Measurements from ENCODE around the gene KIF11. TPM values are rescaled to one million over a fixed set of nuclear protein-coding genes. Genes with fewer than 3 reads are reported as not detected.
A peak's percentile ranks its signal among the peaks of the same experiment; 100 is the strongest.

Gene KIF11
- total and polyA plus RNA-seq, 9 of the 15 experiments (the other 6 are each of a cell fraction or from before 2014, with no cell fraction given), result 11.3 to 54.4 (median 29.2) TPM

DNA sequence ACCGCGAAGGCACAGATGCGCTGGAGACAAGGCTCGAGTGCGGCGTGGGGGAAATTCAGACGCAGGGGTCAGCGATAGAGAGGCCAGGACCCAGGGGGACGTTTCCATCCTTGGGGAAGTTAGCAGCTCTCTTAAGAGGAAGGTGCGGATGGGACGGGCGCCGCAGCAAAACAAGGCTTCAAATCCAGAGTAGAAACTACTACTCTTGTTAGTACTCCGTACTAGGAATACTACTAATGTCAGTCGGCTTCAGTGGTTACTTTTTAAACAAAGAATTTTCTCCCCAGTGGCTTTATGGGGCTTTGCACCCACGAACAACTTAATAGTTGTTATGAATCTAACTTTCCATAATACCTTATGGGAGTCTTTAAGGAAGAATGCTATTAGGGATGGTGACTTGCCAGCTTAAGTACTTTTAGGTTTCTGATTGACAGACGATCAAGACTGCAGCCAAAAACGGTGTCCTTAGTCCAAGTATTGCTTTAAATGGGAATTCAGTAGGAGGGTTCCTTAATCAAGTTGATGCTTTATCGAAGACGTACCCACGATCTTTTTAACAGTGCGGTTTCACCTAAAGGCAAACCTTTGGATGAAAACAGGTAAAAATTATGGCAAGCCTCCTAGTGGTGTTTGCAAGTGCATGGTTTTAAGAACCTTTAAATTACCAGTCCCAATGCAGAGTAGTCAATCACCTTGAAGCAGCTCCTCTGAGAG is 18.2 kb upstream of the KIF11 start (continued):
- TF ChIP-seq, protein P1, sequence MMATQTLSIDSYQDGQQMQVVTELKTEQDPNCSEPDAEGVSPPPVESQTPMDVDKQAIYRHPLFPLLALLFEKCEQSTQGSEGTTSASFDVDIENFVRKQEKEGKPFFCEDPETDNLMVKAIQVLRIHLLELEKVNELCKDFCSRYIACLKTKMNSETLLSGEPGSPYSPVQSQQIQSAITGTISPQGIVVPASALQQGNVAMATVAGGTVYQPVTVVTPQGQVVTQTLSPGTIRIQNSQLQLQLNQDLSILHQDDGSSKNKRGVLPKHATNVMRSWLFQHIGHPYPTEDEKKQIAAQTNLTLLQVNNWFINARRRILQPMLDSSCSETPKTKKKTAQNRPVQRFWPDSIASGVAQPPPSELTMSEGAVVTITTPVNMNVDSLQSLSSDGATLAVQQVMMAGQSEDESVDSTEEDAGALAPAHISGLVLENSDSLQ (IDR thresholded peaks at IDR 0.05), result peak; percentile 82
- TF ChIP-seq MAFG (tag; conservative IDR thresholded peaks at IDR 0.05) (no peak), ATF1 (CRISPR knock-in tag; IDR thresholded peaks at IDR 0.05) (no peak), ATF1 (tag; IDR thresholded peaks at IDR 0.05) (peak; percentile 35; the same call in 1 of the 2 replicates), HLTF (IDR thresholded peaks at IDR 0.05) (no peak), TEAD4 (IDR thresholded peaks at IDR 0.05; ENCODE audit: low read length) (no peak), TEAD4 (CRISPR knock-in tag; IDR thresholded peaks at IDR 0.05; ENCODE audit: borderline replicate concordance) (no peak), ZNF24 (IDR thresholded peaks at IDR 0.05) (no peak), SMARCC2 (IDR thresholded peaks at IDR 0.05; ENCODE audit: low read depth) (no peak), ZNF12 (CRISPR knock-in tag; IDR thresholded peaks at IDR 0.05) (no peak), ZNF140 (CRISPR knock-in tag; IDR thresholded peaks at IDR 0.05) (no peak), THRAP3 (IDR thresholded peaks at IDR 0.05; ENCODE audit: borderline replicate concordance) (no peak), PCBP2 (IDR thresholded peaks at IDR 0.05; ENCODE audit: low read depth, low read length, poor library complexity, severe bottlenecking) (no peak), ZFPM2 (CRISPR knock-in tag; IDR thresholded peaks at IDR 0.05) (no peak), POLR3A (IDR thresholded peaks at IDR 0.05; ENCODE audit: borderline replicate concordance, extremely low read depth, insufficient read depth, insufficient read length) (no peak), RUNX1 (IDR thresholded peaks at IDR 0.05; ENCODE audit: low read depth) (no peak), SAP30 (IDR thresholded peaks at IDR 0.05; ENCODE audit: borderline replicate concordance, insufficient read depth, low read depth, low read length, poor library complexity, severe bottlenecking) (no peak), NBN (IDR thresholded peaks at IDR 0.05; ENCODE audit: low read depth) (no peak)
- TF ChIP-seq, protein P2, sequence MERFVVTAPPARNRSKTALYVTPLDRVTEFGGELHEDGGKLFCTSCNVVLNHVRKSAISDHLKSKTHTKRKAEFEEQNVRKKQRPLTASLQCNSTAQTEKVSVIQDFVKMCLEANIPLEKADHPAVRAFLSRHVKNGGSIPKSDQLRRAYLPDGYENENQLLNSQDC (CRISPR knock-in tag; IDR thresholded peaks at IDR 0.05), result no peak
- TF ChIP-seq, protein P3, sequence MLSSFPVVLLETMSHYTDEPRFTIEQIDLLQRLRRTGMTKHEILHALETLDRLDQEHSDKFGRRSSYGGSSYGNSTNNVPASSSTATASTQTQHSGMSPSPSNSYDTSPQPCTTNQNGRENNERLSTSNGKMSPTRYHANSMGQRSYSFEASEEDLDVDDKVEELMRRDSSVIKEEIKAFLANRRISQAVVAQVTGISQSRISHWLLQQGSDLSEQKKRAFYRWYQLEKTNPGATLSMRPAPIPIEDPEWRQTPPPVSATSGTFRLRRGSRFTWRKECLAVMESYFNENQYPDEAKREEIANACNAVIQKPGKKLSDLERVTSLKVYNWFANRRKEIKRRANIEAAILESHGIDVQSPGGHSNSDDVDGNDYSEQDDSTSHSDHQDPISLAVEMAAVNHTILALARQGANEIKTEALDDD (IDR thresholded peaks at IDR 0.05), result peak; percentile 51
- TF ChIP-seq, protein P4, sequence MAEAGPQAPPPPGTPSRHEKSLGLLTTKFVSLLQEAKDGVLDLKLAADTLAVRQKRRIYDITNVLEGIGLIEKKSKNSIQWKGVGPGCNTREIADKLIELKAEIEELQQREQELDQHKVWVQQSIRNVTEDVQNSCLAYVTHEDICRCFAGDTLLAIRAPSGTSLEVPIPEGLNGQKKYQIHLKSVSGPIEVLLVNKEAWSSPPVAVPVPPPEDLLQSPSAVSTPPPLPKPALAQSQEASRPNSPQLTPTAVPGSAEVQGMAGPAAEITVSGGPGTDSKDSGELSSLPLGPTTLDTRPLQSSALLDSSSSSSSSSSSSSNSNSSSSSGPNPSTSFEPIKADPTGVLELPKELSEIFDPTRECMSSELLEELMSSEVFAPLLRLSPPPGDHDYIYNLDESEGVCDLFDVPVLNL (CRISPR knock-in tag; IDR thresholded peaks at IDR 0.05; ENCODE audit: low read depth), result no peak
- TF ChIP-seq, protein P5, sequence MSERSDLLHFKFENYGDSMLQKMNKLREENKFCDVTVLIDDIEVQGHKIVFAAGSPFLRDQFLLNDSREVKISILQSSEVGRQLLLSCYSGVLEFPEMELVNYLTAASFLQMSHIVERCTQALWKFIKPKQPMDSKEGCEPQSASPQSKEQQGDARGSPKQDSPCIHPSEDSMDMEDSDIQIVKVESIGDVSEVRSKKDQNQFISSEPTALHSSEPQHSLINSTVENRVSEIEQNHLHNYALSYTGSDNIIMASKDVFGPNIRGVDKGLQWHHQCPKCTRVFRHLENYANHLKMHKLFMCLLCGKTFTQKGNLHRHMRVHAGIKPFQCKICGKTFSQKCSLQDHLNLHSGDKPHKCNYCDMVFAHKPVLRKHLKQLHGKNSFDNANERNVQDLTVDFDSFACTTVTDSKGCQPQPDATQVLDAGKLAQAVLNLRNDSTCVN (CRISPR knock-in tag; IDR thresholded peaks at IDR 0.05), result no peak
- TF ChIP-seq, protein P6, sequence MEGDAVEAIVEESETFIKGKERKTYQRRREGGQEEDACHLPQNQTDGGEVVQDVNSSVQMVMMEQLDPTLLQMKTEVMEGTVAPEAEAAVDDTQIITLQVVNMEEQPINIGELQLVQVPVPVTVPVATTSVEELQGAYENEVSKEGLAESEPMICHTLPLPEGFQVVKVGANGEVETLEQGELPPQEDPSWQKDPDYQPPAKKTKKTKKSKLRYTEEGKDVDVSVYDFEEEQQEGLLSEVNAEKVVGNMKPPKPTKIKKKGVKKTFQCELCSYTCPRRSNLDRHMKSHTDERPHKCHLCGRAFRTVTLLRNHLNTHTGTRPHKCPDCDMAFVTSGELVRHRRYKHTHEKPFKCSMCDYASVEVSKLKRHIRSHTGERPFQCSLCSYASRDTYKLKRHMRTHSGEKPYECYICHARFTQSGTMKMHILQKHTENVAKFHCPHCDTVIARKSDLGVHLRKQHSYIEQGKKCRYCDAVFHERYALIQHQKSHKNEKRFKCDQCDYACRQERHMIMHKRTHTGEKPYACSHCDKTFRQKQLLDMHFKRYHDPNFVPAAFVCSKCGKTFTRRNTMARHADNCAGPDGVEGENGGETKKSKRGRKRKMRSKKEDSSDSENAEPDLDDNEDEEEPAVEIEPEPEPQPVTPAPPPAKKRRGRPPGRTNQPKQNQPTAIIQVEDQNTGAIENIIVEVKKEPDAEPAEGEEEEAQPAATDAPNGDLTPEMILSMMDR (IDR thresholded peaks at IDR 0.05 in 2 of 3, conservative IDR thresholded peaks at IDR 0.05 in 1 of 3; ENCODE audit: insufficient read depth in 2 of 3, low read depth in 1 of 3, low read length in 3 of 3), result peak in 2 of 3 experiments; percentile 7 to 14; a peak in 2 of 6 replicates

Data from K562 (cell line).